IPS DF 6.9 (cell line): ENCODE measurements around the gene HAND2.
A peak's percentile ranks its signal among the peaks of the same experiment; 100 is the strongest.

Experiments
- DNase-seq: peaks from one replicate; pipeline ENCODE4 v3.0.0-alpha.2; 2013; ENCODE audit warnings: low read depth, low spot score
- H3K27ac ChIP-seq: one replicate; pipeline ENCODE4 v1.5.1; 2013; ENCODE audit warnings: low read length, control low read depth
- H3K27me3 ChIP-seq: 2 replicates; pipeline ENCODE4 v1.6.1; 2013; ENCODE audit warnings: mild to moderate bottlenecking, low read length; ENCODE audit not compliant: control insufficient read depth, insufficient read depth
- H3K36me3 ChIP-seq: 2 replicates; pipeline ENCODE4 v1.6.1; 2013; ENCODE audit warnings: low read length; ENCODE audit not compliant: control insufficient read depth, insufficient read depth
- H3K4me1 ChIP-seq: 2 replicates; pipeline ENCODE4 v1.6.1; 2013; ENCODE audit warnings: low read length; ENCODE audit not compliant: control insufficient read depth, insufficient read depth
- H3K4me3 ChIP-seq: 2 replicates; pipeline ENCODE4 v1.5.1; 2013; ENCODE audit warnings: mild to moderate bottlenecking, low read length
- H3K9me3 ChIP-seq: 2 replicates; pipeline ENCODE4 v1.6.1; 2013; ENCODE audit warnings: low read length, inconsistent platforms; ENCODE audit not compliant: control insufficient read depth, insufficient read depth
- WGBS: extraction: QIAGEN DNeasy Blood & Tissue Kit; methylation state at CpG from one replicate; pipeline ENCODE4 v1.1.7; 2013; ENCODE audit warnings: mixed read lengths, missing lambda C conversion rate; ENCODE audit not compliant: insufficient read length, insufficient coverage; 5-methylcytosine and 5-hydroxymethylcytosine counted together

The HAND2 gene

DNA sequence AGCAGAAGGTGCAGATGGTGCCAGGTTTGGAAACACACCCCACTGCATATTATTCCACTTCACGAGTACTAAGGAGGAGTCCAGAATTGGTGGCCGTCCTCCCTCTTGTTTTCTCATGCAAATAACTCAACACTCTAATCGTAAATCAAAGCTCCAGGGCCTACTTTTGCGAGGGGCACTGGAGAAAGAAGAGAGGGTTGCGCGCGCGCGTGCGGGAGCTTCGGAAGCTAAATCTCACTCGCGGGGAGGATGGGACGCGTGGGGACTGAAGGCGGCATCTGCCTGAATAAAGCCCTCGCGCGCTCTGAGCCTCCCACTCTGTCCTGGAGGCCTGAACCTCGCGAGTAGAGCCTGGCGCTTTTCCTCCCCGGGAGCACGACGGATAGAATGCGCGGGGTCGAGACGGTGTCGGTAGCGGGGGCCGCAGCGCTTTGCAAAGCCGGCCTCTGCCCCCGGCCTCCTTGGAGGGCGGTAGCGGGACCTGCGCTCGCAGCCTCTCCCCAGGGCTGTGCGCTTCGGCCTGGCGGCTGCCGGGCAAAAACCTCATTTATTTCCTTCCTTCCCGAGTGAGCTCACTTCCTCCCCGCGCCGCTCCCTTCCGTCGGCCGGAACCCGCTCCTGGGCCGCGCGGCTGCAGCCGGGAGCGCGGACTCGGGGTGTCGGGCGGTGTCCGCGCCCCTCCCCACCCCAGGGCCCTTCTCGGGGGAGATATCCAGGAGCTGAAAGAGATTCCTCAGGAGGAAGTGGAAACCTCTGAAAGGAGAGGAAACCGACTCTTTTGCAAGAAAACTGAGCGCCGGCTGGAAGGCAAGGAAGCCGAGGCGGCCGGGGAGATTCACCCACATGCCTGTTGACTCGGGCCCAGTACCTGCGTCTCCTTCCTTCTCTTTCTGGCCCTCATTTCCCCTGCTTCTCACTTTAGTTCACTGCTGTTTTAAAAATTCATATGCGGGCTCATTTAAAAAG is 20.7 kb downstream of the HAND2 start:
- Histone ChIP-seq H3K27me3 (peaks cover 98% of the 10 kb centered on the region), H3K9me3 (no peaks in the 10 kb centered on the region), H3K36me3 (no peaks in the 10 kb centered on the region), H3K4me3 (peak overlapping the region; percentile 18; the same call in 1 of the 2 replicates), H3K4me1 (peaks cover 6% of the 10 kb centered on the region; the same call in 1 of the 2 replicates), H3K27ac (no peak overlapping the region)
- no CpG with 5 or more reads among the region's 72 CpGs for WGBS
- DNase-seq = no peak

DNA sequence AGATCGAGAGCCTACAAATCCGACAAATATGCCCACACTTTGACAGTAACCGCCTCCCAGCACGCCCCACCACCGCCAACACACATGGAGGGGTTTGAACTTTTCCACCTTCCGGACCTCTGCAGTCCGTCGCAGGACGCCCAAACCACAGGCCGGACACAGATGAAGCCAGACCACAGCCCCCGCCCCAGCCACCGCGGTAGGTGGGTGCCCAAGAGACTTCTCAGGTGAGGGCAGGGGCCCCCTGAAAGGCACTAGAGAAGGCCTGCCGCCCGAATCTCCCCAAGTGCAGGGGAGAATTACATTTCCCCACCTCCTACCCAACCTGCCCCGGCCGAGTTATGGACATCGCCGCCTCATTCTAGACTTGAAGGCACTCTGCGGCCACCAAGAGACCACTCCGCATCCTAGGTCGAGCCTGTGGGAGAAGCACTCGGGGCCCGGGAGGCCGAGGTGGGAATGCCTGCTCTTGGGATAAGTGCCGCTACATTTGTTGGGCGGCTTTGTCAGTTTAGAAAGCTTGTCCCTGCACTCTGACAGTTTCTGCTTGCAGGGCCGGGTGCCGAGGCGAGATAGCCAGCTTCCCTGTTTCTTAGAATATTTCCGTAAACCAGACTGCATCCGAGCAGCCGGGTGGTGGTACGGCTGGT is 21.5 kb downstream of the HAND2 start:
- DNase-seq = no peak
- peaks cover 6% of the 10 kb centered on the region; the same call in 1 of the 2 replicates for H3K4me1 ChIP-seq
- no CpG with 5 or more reads among the region's 34 CpGs for WGBS
- no peak overlapping the region for H3K4me3 ChIP-seq
- peaks cover 98% of the 10 kb centered on the region for H3K27me3 ChIP-seq
- H3K27ac ChIP-seq = no peak overlapping the region
- no peaks in the 10 kb centered on the region for H3K9me3 ChIP-seq
- no peaks in the 10 kb centered on the region for H3K36me3 ChIP-seq

- H3K4me1 ChIP-seq = peaks cover 6% of the 10 kb centered on the region; the same call in 1 of the 2 replicates
- no peaks in the 10 kb centered on the region for H3K36me3 ChIP-seq
- peaks cover 98% of the 10 kb centered on the region for H3K27me3 ChIP-seq
- DNase-seq = no peak
- H3K27ac ChIP-seq = no peak overlapping the region
- no peak overlapping the region for H3K4me3 ChIP-seq
- H3K9me3 ChIP-seq = no peaks in the 10 kb centered on the region
- no CpG with 5 or more reads among the region's 27 CpGs for WGBS
These were observed 22.3 kb downstream of the HAND2 start for GRCh38 chr4:173507471-173508385.

GRCh38 chr4:173506597-173507211 is 23.3 kb downstream of the HAND2 start:
- H3K9me3 ChIP-seq = no peaks in the 10 kb centered on the region
- no CpG with 5 or more reads among the region's 35 CpGs for WGBS
- peaks cover 98% of the 10 kb centered on the region for H3K27me3 ChIP-seq
- peaks cover 6% of the 10 kb centered on the region; the same call in 1 of the 2 replicates for H3K4me1 ChIP-seq
- H3K36me3 ChIP-seq = no peaks in the 10 kb centered on the region
- no peak overlapping the region; the same call in 1 of the 2 replicates for H3K4me3 ChIP-seq
- no peak for DNase-seq
- H3K27ac ChIP-seq = no peak overlapping the region

- Histone ChIP-seq H3K9me3 (no peaks in the 10 kb centered on the region), H3K36me3 (no peaks in the 10 kb centered on the region), H3K4me3 (no peak overlapping the region), H3K27me3 (peaks cover 99% of the 10 kb centered on the region), H3K4me1 (peaks cover 6% of the 10 kb centered on the region; the same call in 1 of the 2 replicates), H3K27ac (no peak overlapping the region)
- DNase-seq = no peak
- WGBS = no CpG with 5 or more reads among the region's 9 CpGs
These were observed 24.0 kb downstream of the HAND2 start for GRCh38 chr4:173505924-173506518.

DNA sequence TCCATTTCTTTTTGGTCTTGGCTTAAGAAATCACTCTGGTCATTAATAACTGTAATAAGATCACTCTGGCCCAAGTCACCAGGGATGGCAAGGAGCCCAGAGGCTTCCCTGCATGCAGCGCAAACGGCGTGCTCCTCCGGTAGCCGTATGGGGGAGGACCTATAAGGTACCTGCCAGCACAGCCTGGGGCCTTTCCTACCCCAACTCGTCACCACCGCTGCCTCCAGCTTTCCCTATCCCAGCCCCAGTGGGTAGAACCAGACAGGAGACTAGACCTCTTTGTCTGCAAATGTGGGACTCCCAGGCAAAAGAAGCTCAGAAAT is 25.9 kb downstream of the HAND2 start:
- H3K27ac ChIP-seq = no peak overlapping the region
- WGBS = no CpG with 5 or more reads among the region's 7 CpGs
- no peaks in the 10 kb centered on the region for H3K36me3 ChIP-seq
- peaks cover 90% of the 10 kb centered on the region for H3K27me3 ChIP-seq
- no peak overlapping the region for H3K4me3 ChIP-seq
- H3K4me1 ChIP-seq = peaks cover 7% of the 10 kb centered on the region; the same call in 1 of the 2 replicates
- no peak for DNase-seq
- H3K9me3 ChIP-seq = no peaks in the 10 kb centered on the region

GRCh38 chr4:173503330-173504180 is 26.5 kb downstream of the HAND2 start:
- H3K27ac ChIP-seq = no peak overlapping the region
- DNase-seq = no peak
- H3K36me3 ChIP-seq = no peaks in the 10 kb centered on the region
- H3K27me3 ChIP-seq = peaks cover 84% of the 10 kb centered on the region
- WGBS = no CpG with 5 or more reads among the region's 13 CpGs
- peaks cover 6% of the 10 kb centered on the region; the same call in 1 of the 2 replicates for H3K4me1 ChIP-seq
- no peak overlapping the region for H3K4me3 ChIP-seq
- H3K9me3 ChIP-seq = no peaks in the 10 kb centered on the region

DNA sequence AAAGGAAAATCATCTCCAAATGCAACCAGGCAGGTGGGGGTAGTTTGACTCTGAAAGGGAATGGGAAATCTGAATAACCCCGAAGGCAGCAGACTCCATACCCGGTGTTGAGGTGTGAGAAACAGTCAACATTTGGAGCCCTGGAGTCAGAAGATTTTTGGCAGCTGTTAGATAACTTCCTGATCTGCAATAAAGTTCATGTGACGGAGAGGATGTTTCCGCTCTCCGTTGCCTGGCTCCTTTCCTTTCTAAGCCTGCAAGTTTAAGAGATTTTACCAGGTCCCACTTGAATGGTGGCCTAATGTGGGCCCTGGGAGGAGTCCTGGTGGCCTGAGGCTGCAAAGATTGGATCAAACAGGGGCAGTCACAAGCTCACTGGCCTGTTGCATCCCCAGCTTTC is 27.7 kb downstream of the HAND2 start:
- no CpG with 5 or more reads among the region's 5 CpGs for WGBS
- Histone ChIP-seq H3K27ac (no peak overlapping the region), H3K4me1 (peaks cover 3% of the 10 kb centered on the region; the same call in 1 of the 2 replicates), H3K4me3 (no peak overlapping the region), H3K36me3 (no peaks in the 10 kb centered on the region), H3K27me3 (peaks cover 71% of the 10 kb centered on the region), H3K9me3 (no peaks in the 10 kb centered on the region)
- no peak for DNase-seq

- WGBS = no CpG with 5 or more reads among the region's 21 CpGs
These were observed 28.4 kb downstream of the HAND2 start for GRCh38 chr4:173501592-173502150.

More at GRCh38 chr4:173501592-173502150, 28.4 kb downstream of the HAND2 start:
- H3K9me3 ChIP-seq = no peaks in the 10 kb centered on the region
- DNase-seq = no peak
- peaks cover 2% of the 10 kb centered on the region; the same call in 1 of the 2 replicates for H3K4me1 ChIP-seq
- no peak overlapping the region for H3K27ac ChIP-seq
- H3K4me3 ChIP-seq = peak overlapping the region; percentile 54; the same call in 1 of the 2 replicates
- H3K36me3 ChIP-seq = no peaks in the 10 kb centered on the region
- peaks cover 65% of the 10 kb centered on the region for H3K27me3 ChIP-seq
